GM19438 (cell line): ENCODE measurements around the gene PITX1.

ENCODE experiments used
- ATAC-seq: cut with Tn5 transposase; IDR thresholded peaks from one replicate; pipeline ENCODE4 v1.9.1; 2021; ENCODE audit warnings: low read depth; ENCODE audit not compliant: unreplicated experiment

Gene PITX1

DNA sequence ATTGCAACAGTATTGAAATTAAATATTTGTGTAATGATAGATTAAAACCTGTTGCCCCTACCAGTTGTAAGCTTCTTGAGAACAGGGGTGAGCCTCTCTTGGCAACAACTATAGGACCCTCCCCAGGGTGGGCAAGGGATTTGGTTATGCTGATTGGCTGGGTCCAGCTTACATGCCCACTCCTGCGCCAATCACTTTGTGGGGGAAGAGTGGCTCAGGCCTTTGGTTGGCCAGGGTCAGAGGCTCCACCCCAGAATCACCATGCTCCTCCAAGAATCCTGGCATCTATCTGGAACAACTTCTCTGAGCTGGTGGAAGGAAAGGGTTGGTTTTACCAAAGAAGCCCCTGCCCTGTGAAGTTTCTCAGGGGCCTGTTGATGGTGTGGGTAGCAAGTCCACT lies 8.6 kb upstream of the PITX1 start:
- ATAC-seq, result no peak

DNA sequence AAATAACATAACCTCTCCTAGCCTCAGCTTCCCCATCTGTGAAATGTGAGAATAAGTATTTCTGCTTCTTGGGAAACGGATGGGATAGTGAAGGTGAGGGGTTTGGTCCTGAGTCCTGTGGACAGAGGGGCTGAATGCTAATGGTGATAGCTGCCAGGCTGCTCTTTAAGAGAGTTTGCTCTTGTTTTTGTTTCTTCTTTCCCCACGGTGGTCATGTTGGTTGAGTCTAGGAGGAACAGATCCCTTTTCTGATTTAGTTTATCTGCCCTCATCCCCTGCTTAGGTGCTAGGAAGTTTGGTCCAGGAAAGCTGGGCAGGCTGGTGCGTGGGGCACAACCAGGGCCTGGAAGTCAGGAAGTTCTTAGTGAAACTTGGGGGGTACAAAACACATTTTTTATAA lies 7.7 kb upstream of the PITX1 start:
- ATAC-seq, result no peak

DNA sequence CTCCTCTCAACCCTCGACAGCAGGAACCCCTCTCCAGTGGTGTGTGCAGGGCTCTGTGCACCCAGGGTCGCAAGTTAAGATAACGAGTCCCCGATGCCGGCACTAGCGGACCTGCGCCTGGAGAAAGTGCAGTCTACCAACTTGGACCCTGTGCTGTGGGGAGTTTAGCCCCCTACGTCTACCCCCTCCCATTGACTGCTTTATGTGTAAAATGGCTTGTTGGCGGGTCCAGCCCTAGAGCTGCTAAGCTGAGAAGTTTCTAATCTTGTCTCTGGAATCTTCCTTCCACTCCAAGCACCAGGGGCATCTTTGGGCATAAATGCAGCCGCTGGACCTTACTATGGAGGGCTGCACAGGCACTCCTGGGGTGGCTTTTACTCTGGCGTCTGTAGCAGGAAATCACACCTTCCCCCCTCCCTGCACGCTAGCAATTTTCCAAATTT lies 7.1 kb upstream of the PITX1 start:
- no peak for ATAC-seq

DNA sequence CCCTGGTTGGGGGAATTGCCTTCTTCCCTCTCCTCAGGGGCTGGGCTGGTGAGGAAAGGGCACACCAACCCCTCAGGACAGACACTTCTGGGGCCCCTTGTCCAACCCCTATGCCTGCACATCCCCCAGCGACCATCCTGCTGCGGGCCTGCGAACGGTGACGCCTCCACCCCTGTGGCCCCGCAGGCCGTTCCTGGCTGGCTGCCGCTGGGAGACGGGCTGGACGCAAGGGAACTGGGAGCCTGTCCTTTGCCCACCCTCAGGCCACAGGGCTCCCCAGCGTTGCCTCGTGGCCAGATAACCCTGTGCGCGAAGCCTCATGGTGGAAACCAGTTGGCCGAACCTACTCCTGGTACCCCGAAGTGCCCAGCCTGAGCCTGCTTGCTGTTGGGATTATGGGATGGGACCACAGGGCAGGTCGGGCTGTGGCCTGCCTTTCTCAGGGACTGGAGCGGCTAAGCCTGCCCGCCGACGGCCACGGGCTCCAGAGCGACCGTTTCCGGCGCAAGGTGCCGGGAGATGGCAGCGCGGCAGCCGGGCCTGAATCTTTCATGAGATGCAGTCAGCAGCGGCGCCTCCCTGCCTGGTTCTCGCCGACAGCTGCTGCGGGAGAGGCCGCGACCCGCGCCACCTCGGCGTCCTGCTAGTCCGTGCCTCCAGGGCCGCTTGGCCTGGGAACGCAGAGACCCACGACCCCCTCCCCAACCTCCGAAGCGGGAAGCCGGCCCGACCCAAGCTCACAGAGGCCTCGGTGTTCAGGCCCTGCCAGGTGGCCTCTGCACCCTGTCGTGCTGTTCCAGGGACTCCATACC lies 6.5 kb upstream of the PITX1 start:
- no peak for ATAC-seq

- no peak for ATAC-seq
Observed at GRCh38 chr5:135040034-135040332, 6.0 kb upstream of the PITX1 start.

DNA sequence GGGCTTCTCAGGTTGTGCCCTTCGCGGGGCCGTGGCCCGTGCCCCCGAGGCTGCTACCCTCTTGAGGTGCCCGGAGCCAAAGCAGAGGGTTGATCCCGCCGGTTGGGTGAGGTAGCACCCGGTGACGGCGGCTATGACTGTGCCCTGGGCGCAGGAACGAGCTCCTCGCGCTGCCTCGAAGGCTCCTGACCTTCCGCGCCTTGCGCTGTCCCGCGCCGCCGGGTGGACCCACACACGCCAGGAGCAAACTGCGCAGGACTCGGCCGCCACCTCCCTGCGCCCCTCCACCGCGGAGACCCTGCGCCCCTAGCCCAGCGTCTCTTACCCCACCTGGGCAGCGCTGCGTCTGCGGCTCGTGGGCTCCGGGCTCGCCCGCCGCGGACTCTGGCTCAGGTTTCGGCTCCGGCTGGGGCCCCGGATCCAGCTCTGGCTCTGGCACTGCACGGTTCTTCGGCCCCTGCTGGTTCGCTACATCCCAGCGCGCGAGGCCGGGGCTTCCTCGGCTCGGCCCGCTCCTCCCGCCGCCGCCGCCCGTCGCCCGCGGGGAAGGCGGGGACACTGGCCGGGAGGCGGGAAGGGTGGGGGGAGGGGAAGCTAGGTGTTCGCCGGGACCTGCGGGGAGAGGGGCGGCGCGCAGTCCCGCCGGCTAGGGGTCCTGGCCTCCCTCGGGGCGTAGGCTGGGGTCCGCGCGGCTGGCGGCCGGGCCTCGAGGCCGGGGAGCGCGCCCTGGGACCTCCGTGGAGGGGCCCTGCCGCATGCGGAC lies 5.4 kb upstream of the PITX1 start:
- ATAC-seq, result no peak

- no peak for ATAC-seq
Observed at GRCh38 chr5:135038813-135039270, 4.8 kb upstream of the PITX1 start.

- ATAC-seq, result no peak
Observed at GRCh38 chr5:135038205-135038812, 4.3 kb upstream of the PITX1 start.

DNA sequence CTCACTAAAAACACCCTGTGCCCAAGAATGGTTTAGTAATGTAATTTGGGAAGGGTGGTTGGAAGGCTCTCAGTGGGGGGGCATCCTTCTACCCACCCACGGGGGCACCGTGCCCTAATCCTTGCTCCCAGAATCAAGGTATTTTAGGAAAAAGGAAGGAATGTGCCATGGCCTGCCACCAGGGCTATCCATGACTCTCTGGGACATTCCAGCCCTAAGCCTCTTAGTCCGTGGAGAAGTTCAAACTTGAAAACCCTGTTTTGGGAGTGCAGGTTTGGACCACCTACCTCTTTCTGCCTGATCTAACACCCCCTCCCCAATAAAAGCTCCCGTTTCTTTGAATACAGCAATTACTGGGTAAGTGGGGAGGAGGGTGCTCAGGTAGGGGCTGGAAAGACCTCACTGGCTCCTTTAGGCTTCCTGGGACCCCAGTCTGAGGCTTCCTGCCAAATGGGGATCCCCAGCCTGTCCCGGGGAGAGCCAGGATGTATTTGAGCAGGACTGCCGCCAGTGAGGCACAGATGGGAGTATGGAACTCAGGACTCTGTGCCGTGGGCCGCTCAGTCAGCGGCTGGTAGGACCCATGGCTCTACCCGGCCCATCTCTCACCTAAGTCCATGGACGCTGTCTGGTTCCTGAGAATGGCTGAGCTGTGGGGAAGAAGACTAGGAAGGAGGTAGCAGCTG lies 3.6 kb upstream of the PITX1 start:
- no peak for ATAC-seq

- no peak for ATAC-seq
Observed at GRCh38 chr5:135036405-135036804, 2.4 kb upstream of the PITX1 start.

- ATAC-seq, result no peak
Observed at GRCh38 chr5:135035678-135036030, 1.6 kb upstream of the PITX1 start.

DNA sequence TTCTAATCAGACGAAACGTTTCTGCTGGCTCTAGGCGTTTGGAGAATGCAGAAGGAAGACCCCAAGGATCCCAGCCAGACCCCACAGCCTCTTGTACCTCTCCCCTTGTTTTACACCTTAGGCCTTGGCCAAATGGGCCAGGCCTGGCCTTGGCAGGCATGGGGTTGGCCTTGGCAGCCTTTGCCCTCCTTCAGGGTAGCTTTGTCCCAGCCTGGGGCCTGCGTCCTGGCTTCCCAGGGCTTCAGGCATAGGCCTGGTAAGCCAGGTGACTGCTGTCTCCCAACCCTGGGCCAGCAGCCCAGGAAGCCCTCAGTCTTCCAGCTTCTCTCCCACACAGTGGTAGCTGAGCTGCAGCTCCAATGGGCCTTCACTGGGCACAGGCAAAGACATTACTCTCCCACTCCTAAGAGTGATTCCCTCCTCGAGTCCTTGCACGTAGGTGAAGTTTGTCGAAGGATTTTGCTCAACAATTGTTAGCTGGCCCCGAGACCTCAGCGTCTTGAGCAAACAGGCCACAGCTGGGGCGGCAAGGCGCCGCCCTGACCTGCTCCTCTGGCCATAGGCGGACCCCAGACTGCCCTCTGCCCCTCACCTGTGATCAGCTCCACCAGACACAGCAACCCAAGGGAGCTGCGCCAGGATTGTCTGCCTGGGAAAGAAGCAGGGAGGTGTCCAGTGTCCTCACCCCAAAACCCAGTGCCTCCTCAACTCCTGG lies 1.1 kb upstream of the PITX1 start:
- ATAC-seq, result no peak

GRCh38 chr5:135034236-135034962 lies 371 bp upstream of the PITX1 start:
- no peak for ATAC-seq

- ATAC-seq, result no peak
Observed at GRCh38 chr5:135032999-135033861, 798 bp downstream of the PITX1 start.

DNA sequence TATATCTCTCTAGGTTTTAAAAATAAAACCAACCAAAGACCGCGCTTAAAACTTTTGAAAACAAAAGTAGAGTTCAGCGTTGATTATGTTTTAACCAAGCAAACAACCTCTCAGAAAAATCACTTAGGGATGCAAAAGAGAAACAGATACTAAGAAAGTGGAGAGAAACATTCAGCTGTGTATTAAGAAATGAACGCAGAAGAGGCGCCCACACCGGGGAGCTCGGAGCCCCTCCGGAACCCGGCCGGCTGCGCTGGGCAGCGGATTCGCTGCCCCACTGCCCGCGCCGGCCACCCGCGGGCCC lies 1.4 kb downstream of the PITX1 start:
- no peak for ATAC-seq

DNA sequence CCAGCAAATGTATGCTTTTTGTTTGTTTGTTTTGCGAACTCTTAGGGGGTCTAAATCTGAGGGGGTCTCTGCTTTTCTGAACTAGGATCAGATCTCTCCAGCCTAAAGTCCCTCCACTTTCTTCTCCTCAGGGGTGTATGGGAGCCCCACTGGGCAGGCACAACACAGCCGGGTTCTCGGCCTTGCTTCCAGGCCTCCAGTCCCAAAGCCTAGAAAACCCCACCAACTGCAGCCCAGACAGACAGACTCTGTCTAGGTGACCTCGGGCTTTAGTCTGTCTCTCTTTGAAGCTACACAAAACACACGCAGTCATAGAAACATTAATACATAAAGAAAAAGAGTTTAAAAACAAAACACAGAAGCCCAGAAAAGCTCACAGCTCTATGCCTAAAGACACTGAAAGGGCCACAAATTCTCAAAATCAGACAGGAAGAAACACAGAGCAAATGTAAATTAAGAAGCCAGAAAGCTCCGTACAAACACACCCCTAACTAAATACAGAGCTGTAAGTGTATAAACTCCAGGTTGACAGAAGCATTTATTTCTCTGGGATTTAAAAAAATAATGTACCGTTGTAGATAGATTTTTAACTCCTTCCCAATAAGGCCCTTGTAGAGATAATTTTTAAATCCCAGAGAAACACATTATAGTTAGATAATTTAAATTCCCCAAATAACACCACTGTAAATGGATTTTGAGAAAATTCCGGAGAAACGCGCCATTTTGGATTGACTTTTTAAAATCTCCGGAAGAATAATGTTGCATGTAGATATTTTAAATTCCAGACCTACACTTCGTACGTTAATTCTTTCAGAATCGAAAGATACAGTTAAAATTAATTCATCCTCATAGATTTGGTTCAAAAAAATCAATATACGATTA lies 2.0 kb downstream of the PITX1 start:
- no peak for ATAC-seq

GRCh38 chr5:135030956-135031812 lies 2.8 kb downstream of the PITX1 start:
- ATAC-seq, result no peak
